B cell (primary cell): ENCODE data around the gene FAM53B. TPM values are rescaled to one million over a fixed set of nuclear protein-coding genes. Genes with fewer than 3 reads are reported as not detected.

Experiments
- ATAC-seq: fragments of 200-7000 bp; cut with Tn5 transposase; one replicate; pipeline ENCODE4 v1.10.0; 2021; ENCODE audit warnings: low read depth, mild to moderate bottlenecking, moderate number of reproducible peaks, moderate library complexity
- CTCF ChIA-PET: fragments of 350-600 bp; sonication (Branson Sonifier 250); formaldehyde crosslinking; loops from one replicate; lab custom pipeline; 2021; ENCODE audit warnings: antibody characterized with exemption, inconsistent platforms; lab: Charles Lee
- POLR2A ChIA-PET: fragments of 350-600 bp; sonication (Branson Sonifier 250); formaldehyde crosslinking; loops from one replicate; lab custom pipeline; 2021; ENCODE audit warnings: antibody characterized with exemption; lab: Charles Lee
- DNase-seq: peaks from one replicate; pipeline ENCODE4 v3.0.0; 2013
- H2AFZ ChIP-seq: 2 replicates; pipeline ENCODE4 v1.6.1; 2012; ENCODE audit warnings: mild to moderate bottlenecking, low read depth, low read length; ENCODE audit not compliant: insufficient read depth, poor library complexity, severe bottlenecking
- H3K27ac ChIP-seq, 2 donors: 1 replicate in 1 of 2; 2 replicates in 1 of 2; pipeline ENCODE4 v1.5.1; 2012 to 2013; ENCODE audit warnings: low read length in 2 of 2, mild to moderate bottlenecking in 2 of 2, moderate library complexity in 1 of 2
- H3K27me3 ChIP-seq, 4 experiments: fragments of 200-600 bp in 1 of 4; sonication (generic) in 1 of 4; replicated peaks in 1 of 4; 1 replicate in 2 of 4; 2 replicates in 2 of 4; pipeline versions ENCODE4 v1.6.1 to v1.7.0; 2013 to 2016; ENCODE audit warnings: low read length in 3 of 4, mild to moderate bottlenecking in 2 of 4, mixed read lengths in 1 of 4, moderate library complexity in 1 of 4; ENCODE audit not compliant: insufficient read depth in 4 of 4, control insufficient read depth in 3 of 4; ENCODE audit errors: control extremely low read depth in 1 of 4
- H3K36me3 ChIP-seq, 2 experiments: replicated peaks in 1 of 2; 1 replicate in 1 of 2; 2 replicates in 1 of 2; pipeline versions ENCODE4 v1.6.1 to v1.7.1; 2013; ENCODE audit warnings: low read length in 1 of 2; ENCODE audit not compliant: insufficient read depth in 2 of 2, control insufficient read depth in 1 of 2; ENCODE audit errors: control extremely low read depth in 1 of 2, extremely low read depth in 1 of 2
- H3K4me1 ChIP-seq, 2 donors: fragments of 200-600 bp in 1 of 2; sonication (generic) in 1 of 2; 1 replicate in 1 of 2; 2 replicates in 1 of 2; pipeline versions ENCODE4 v1.5.1 to v1.6.1; 2013 to 2017; ENCODE audit warnings: low read length in 2 of 2; ENCODE audit not compliant: control insufficient read depth in 2 of 2, insufficient read depth in 2 of 2
- H3K4me2 ChIP-seq: replicated peaks from 2 replicates; pipeline ENCODE3; 2012; ENCODE audit warnings: mild to moderate bottlenecking, low read depth, low read length; ENCODE audit not compliant: poor library complexity, severe bottlenecking
- H3K4me3 ChIP-seq, 5 experiments: fragments of 200-600 bp in 1 of 5; sonication (generic) in 1 of 5; 1 replicate in 3 of 5; 2 replicates in 2 of 5; pipeline versions ENCODE4 v1.5.1 to v1.7.0; 2011 to 2016; ENCODE audit warnings: low read length in 4 of 5, mild to moderate bottlenecking in 4 of 5, low read depth in 2 of 5, control low read depth in 1 of 5, moderate library complexity in 1 of 5; ENCODE audit not compliant: insufficient read depth in 1 of 5; ENCODE audit errors: control extremely low read depth in 1 of 5, extremely low read depth in 1 of 5
- H3K79me2 ChIP-seq: fragments of 200-600 bp; sonication (generic); one replicate; pipeline ENCODE4 v1.6.0; 2016; ENCODE audit warnings: low read length; ENCODE audit not compliant: control insufficient read depth, insufficient read depth
- H3K9ac ChIP-seq: fragments of 200-600 bp; sonication (generic); 2 replicates; pipeline ENCODE4 v1.6.1; 2017; ENCODE audit warnings: mild to moderate bottlenecking, low read length, moderate library complexity
- H3K9me3 ChIP-seq, 3 donors: one replicate each; pipeline versions ENCODE4 v1.6.1 to v1.7.1; 2013; ENCODE audit warnings: low read length in 2 of 3; ENCODE audit not compliant: control insufficient read depth in 2 of 3, insufficient read depth in 1 of 3; ENCODE audit errors: control extremely low read depth in 1 of 3
- H4K20me1 ChIP-seq: 2 replicates; pipeline ENCODE4 v1.6.0; 2012; ENCODE audit warnings: mild to moderate bottlenecking, low read length; ENCODE audit not compliant: insufficient read depth, control insufficient read depth, poor library complexity, severe bottlenecking
- H3K27ac Mint-ChIP-seq: one replicate; pipeline ENCODE4 v1.8.0; 2021; ENCODE audit warnings: mixed read lengths
- H3K27me3 Mint-ChIP-seq: one replicate; pipeline ENCODE4 v1.8.0; 2021; ENCODE audit warnings: mixed read lengths
- H3K4me1 Mint-ChIP-seq: one replicate; pipeline ENCODE4 v1.8.0; 2021; ENCODE audit warnings: mixed read lengths
- H3K4me3 Mint-ChIP-seq: one replicate; pipeline ENCODE4 v1.8.0; 2021; ENCODE audit warnings: mixed read lengths
- H3K9me3 Mint-ChIP-seq: one replicate; pipeline ENCODE4 v1.8.0; 2022; ENCODE audit warnings: mixed read lengths; ENCODE audit not compliant: insufficient read depth
- CTCF ChIP-seq: fragments of 200-600 bp; IDR thresholded peaks from one replicate; pipeline ENCODE4 v1.8.0; 2022; ENCODE audit warnings: antibody characterized with exemption, mild to moderate bottlenecking
- EZH2 ChIP-seq: IDR thresholded peaks from 2 replicates; pipeline ENCODE4 v1.6.1; 2012; ENCODE audit warnings: borderline replicate concordance, low read depth, mild to moderate bottlenecking, moderate library complexity, low read length; ENCODE audit not compliant: insufficient read depth, poor library complexity, severe bottlenecking
- WGBS: methylation state at CpG from one replicate; pipeline ENCODE4 v1.1.5; 2013; ENCODE audit warnings: missing lambda C conversion rate; ENCODE audit not compliant: insufficient coverage; 5-methylcytosine and 5-hydroxymethylcytosine counted together
- intact Hi-C: fragments of 100-400 bp; cut with micrococcal nuclease; formaldehyde crosslinking; loops from one replicate; pipeline ENCODE4 v1.10.0; 2022
- polyA plus RNA-seq: library from polyadenylated mRNA; depleted of rRNA; stranded (reverse); fragments of >200 nt; gene quantifications from 2 replicates; pipeline ENCODE4 v1.2.3, GENCODE V29; 2012
- total RNA-seq, 2 donors: library from RNA; stranded (reverse); fragments of 120-200 nt in 1 of 2; gene quantifications; 1 replicate in 1 of 2; 2 replicates in 1 of 2; pipeline versions ENCODE4 v1.2.3 to v1.2.4, GENCODE V29; 2013 to 2022

FAM53B gene
- total and polyA plus RNA-seq, 2 donors (not counting 1 experiment from before 2014, with no cell fraction given), result 51.2 to 186 TPM

- Mint-ChIP-seq H3K4me1 (peaks cover 97% of the 10 kb centered on the region), H3K27me3 (no peaks in the 10 kb centered on the region), H3K4me3 (peak overlapping the region; percentile 64), H3K27ac (peak overlapping the region; percentile 97), H3K9me3 (no peaks in the 10 kb centered on the region)
- DNase-seq (no peak), ATAC-seq (no peak)
- peaks cover 0 to 86% of the 10 kb centered on the region in 2 experiments for H3K36me3 ChIP-seq
- POLR2A ChIA-PET, result interaction anchor here (0.6 to 3.1 kb wide), 5 partner anchors 15 to 82 kb away, joined by 3 to 17 read pairs (median 4); no protein-coding TSS in a partner anchor
- peak overlapping the region; percentile 74 for H3K4me2 ChIP-seq
- peaks cover 100% of the 10 kb centered on the region in 2 donors for H3K4me1 ChIP-seq
- no peak overlapping the region for H2AFZ ChIP-seq
- intact Hi-C loops, result no loop called here
- no peaks in the 10 kb centered on the region for H3K9me3 ChIP-seq
- peaks cover 94% of the 10 kb centered on the region for H4K20me1 ChIP-seq
- WGBS, result 100% methylated on average over 1 of the region's 1 CpG
- no peak overlapping the region for H3K9ac ChIP-seq
- TF ChIP-seq CTCF (no peak), EZH2 (no peak)
- peak overlapping the region; percentile 80 to 91 for H3K27ac ChIP-seq
- H3K27me3 ChIP-seq, result no peaks in the 10 kb centered on the region
- CTCF ChIA-PET, result interaction anchor here (0.6 to 4.0 kb wide), 14 partner anchors 8 to 171 kb away, joined by 3 to 26 read pairs (median 3); no protein-coding TSS in a partner anchor
- H3K79me2 ChIP-seq, result peaks cover 100% of the 10 kb centered on the region
- H3K4me3 ChIP-seq, result no peak overlapping the region
Observed at GRCh38 chr10:124701038-124701365, 43.2 kb downstream of the FAM53B start.

DNA sequence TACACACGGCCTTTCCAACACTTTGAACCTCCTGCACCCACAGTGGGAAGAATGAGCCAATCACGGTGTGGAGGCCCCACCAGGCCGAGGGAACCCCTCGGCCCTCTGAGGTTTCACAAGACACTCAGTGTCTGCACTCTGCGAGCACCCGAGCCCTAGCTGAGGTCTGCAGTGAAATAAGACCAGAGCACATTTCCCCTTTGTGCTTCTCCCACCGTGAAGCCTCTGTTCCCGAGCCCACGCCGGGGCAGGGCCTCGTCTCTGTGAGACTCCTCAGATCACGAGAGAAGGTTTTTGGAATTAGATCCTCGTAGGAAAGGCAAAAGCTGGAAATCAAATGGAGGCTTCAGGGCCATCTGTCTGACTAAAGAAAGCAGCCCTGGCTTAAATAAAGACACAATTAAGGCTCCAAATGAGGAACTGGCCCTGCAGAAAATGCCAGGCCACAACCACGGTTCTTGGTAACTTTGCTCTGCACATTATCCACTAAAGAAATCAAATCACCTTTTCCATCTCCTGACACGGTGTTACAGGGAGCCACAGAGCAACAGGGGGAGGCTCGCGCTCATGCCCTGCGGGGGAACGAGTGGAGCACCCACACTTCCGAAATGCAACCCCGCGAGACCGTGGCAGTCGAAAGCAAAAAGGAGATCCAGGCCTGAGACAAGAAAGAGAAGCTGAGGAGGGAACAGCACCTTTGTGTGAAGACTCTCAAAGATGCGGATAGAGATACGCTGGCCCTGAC lies 43.7 kb downstream of the FAM53B start:
- no peaks in the 10 kb centered on the region for H3K27me3 ChIP-seq
- H3K79me2 ChIP-seq, result peaks cover 100% of the 10 kb centered on the region
- no peaks in the 10 kb centered on the region for H3K27me3 Mint-ChIP-seq
- peaks cover 98 to 99% of the 10 kb centered on the region in 2 donors for H3K4me1 ChIP-seq
- peak overlapping the region; percentile 97 for H3K27ac Mint-ChIP-seq
- DNase-seq (peak; percentile 57), ATAC-seq (peak; percentile 22)
- CTCF ChIA-PET, result interaction anchor here (0.8 to 4.0 kb wide), 10 partner anchors 10 to 170 kb away, joined by 3 to 26 read pairs (median 4); no protein-coding TSS in a partner anchor
- H3K27ac ChIP-seq, result peak overlapping the region; percentile 80 to 91
- intact Hi-C loops, result loop anchor here (1.0 kb wide), 1 partner anchor 41 kb away; no protein-coding TSS in a partner anchor
- no peaks in the 10 kb centered on the region for H3K9me3 Mint-ChIP-seq
- peak overlapping the region; percentile 75 for H3K4me3 Mint-ChIP-seq
- H3K36me3 ChIP-seq, result peaks cover 1 to 86% of the 10 kb centered on the region in 2 experiments
- H3K4me3 ChIP-seq, result no peak overlapping the region
- H3K4me2 ChIP-seq, result peak overlapping the region; percentile 74
- no peak overlapping the region for H2AFZ ChIP-seq
- H3K9me3 ChIP-seq, result no peaks in the 10 kb centered on the region
- TF ChIP-seq CTCF, result no peak
- TF ChIP-seq EZH2, result no peak
- POLR2A ChIA-PET, result interaction anchor here (0.6 to 3.1 kb wide), 5 partner anchors 8 to 82 kb away, joined by 3 to 17 read pairs (median 4); no protein-coding TSS in a partner anchor
- peaks cover 89% of the 10 kb centered on the region for H4K20me1 ChIP-seq
- whole genome bisulfite sequencing, result 76% methylated on average over 24 of the region's 26 CpGs
- no peak overlapping the region for H3K9ac ChIP-seq
- peaks cover 99% of the 10 kb centered on the region for H3K4me1 Mint-ChIP-seq
